ENCODE results near the gene PPP2R3B. TPM values are rescaled to one million over a fixed set of nuclear protein-coding genes. Genes with fewer than 3 reads are reported as not detected.

PPP2R3B gene
- total RNA-seq, 1 experiment from 2014 or later, result 19.1 TPM

- no peak for ATAC-seq
- RAD21 ChIA-PET (ENCODE audit: low non-redundant PET in 1 of 2, low total read pairs in 2 of 2, uncharacterized antibody in 2 of 2, unreplicated experiment in 2 of 2), result no interaction called here
- POLR2A ChIA-PET, result no interaction called here
These were observed 8.1 kb upstream of the PPP2R3B start for GRCh38 chrX:394830-395229.

GRCh38 chrX:392575-392846 lies 5.8 kb upstream of the PPP2R3B start:
- H3K79me2 ChIP-seq (ENCODE audit: insufficient read depth, low read length), result no peaks in the 10 kb centered on the region
- H3K9me2 ChIP-seq (ENCODE audit: insufficient read depth), result no peaks in the 10 kb centered on the region
- H2AFZ ChIP-seq (ENCODE audit: low read depth, low read length, poor library complexity, severe bottlenecking), result no peak overlapping the region
- CTCF ChIA-PET, result no interaction called here
- TF ChIP-seq ATF3 (IDR thresholded peaks at IDR 0.05), result no peak
- no peak overlapping the region for H3K4me2 ChIP-seq (ENCODE audit: low read length)
- no TSS peak for BruUV-seq (replicated peaks)
- no peaks in the 10 kb centered on the region for H3K27me3 ChIP-seq (ENCODE audit: insufficient read depth, low read length)
- peaks cover 0 to 4% of the 10 kb centered on the region in 2 experiments; a peak in 1 of 4 replicates for H3K4me1 ChIP-seq (ENCODE audit: control insufficient read depth in 1 of 2, insufficient read depth in 2 of 2, low read length in 2 of 2)
- no peaks in the 10 kb centered on the region for H4K20me1 ChIP-seq (ENCODE audit: insufficient read depth)
- no peaks in the 10 kb centered on the region for H3K36me3 ChIP-seq (ENCODE audit: control insufficient read depth in 1 of 2, insufficient read depth in 2 of 2, low read length in 2 of 2)
- DNase-seq (ENCODE audit: low read depth, low spot score), result no peak
- POLR2A ChIA-PET, result no interaction called here
- H3K9me3 ChIP-seq (ENCODE audit: control insufficient read depth in 1 of 2, insufficient read depth in 1 of 2, low read depth in 1 of 2, low read length in 2 of 2), result no peaks in the 10 kb centered on the region
- RAD21 ChIA-PET (ENCODE audit: low non-redundant PET in 1 of 2, low total read pairs in 2 of 2, uncharacterized antibody in 2 of 2, unreplicated experiment in 2 of 2), result no interaction called here
- no peak overlapping the region for H3K4me3 ChIP-seq (replicated peaks in 1 of 2; ENCODE audit: low read depth in 1 of 2, low read length in 2 of 2)
- no peak overlapping the region for H3K9ac ChIP-seq (ENCODE audit: low read length)
- no peak for ATAC-seq
- intact Hi-C loops (cut with micrococcal nuclease), result no loop called here
- H3K27ac ChIP-seq (ENCODE audit: low read depth, low read length), result no peak overlapping the region

More at GRCh38 chrX:394830-395229, 8.1 kb upstream of the PPP2R3B start:
- DNase-seq (ENCODE audit: low read depth, low spot score), result no peak
- Histone ChIP-seq H3K9ac (ENCODE audit: low read length) (no peak overlapping the region), H3K36me3 (ENCODE audit: control insufficient read depth in 1 of 2, insufficient read depth in 2 of 2, low read length in 2 of 2) (no peaks in the 10 kb centered on the region), H2AFZ (ENCODE audit: low read depth, low read length, poor library complexity, severe bottlenecking) (no peak overlapping the region), H3K9me2 (ENCODE audit: insufficient read depth) (no peaks in the 10 kb centered on the region), H3K4me2 (ENCODE audit: low read length) (no peak overlapping the region), H3K27ac (ENCODE audit: low read depth, low read length) (no peak overlapping the region), H3K4me3 (replicated peaks in 1 of 2; ENCODE audit: low read depth in 1 of 2, low read length in 2 of 2) (no peak overlapping the region), H3K4me1 (ENCODE audit: control insufficient read depth in 1 of 2, insufficient read depth in 2 of 2, low read length in 2 of 2) (no peaks in the 10 kb centered on the region), H3K27me3 (ENCODE audit: insufficient read depth, low read length) (no peaks in the 10 kb centered on the region), H3K79me2 (ENCODE audit: insufficient read depth, low read length) (no peaks in the 10 kb centered on the region), H4K20me1 (ENCODE audit: insufficient read depth) (no peaks in the 10 kb centered on the region), H3K9me3 (ENCODE audit: control insufficient read depth in 1 of 2, insufficient read depth in 1 of 2, low read depth in 1 of 2, low read length in 2 of 2) (no peaks in the 10 kb centered on the region)
- BruUV-seq (replicated peaks), result no TSS peak
- TF ChIP-seq RAD21 (IDR thresholded peaks at IDR 0.05; ENCODE audit: low read depth) (no peak), FOSL1 (IDR thresholded peaks at IDR 0.05; ENCODE audit: low read depth) (no peak), CEBPB (IDR thresholded peaks at IDR 0.05; ENCODE audit: low read depth) (no peak), CTCF (IDR thresholded peaks at IDR 0.05 in 2 of 3, conservative IDR thresholded peaks at IDR 0.05 in 1 of 3; ENCODE audit: borderline replicate concordance in 1 of 3, insufficient read depth in 1 of 3, low read depth in 2 of 3, low read length in 2 of 3) (no peak), EZH2 (IDR thresholded peaks at IDR 0.05) (no peak)
- CTCF ChIA-PET, result no interaction called here
- intact Hi-C loops (cut with micrococcal nuclease), result no loop called here

All from HCT116 (cell line).